HepG2 (cell line): ENCODE measurements around the gene EFNA2. TPM values are rescaled to one million over a fixed set of nuclear protein-coding genes. Genes with fewer than 3 reads are reported as not detected.

Experiments
- CBX1 ChIP-seq: IDR thresholded peaks from one replicate; pipeline ENCODE4 v1.6.1; 2016; ENCODE audit warnings: antibody characterized with exemption, low read depth
- ELF3 ChIP-seq: IDR thresholded peaks from 2 replicates; pipeline ENCODE4 v1.6.1; 2016; ENCODE audit warnings: missing genetic modification reagents, missing compliant biosample characterization
- GABPB1 ChIP-seq: IDR thresholded peaks from 2 replicates; pipeline ENCODE4 v1.6.1; 2016; ENCODE audit warnings: mild to moderate bottlenecking, missing genetic modification reagents, moderate library complexity, missing compliant biosample characterization
- HMG20B ChIP-seq: conservative IDR thresholded peaks from 2 replicates; pipeline ENCODE4 v1.6.1; 2016; ENCODE audit warnings: missing genetic modification reagents, missing compliant biosample characterization
- IKZF5 ChIP-seq: IDR thresholded peaks from 2 replicates; pipeline ENCODE4 v1.6.1; 2018; ENCODE audit warnings: missing genetic modification reagents, mild to moderate bottlenecking, missing compliant biosample characterization
- MBD4 ChIP-seq: IDR thresholded peaks from 2 replicates; pipeline ENCODE4 v1.6.1; 2012; ENCODE audit warnings: low read length, inconsistent platforms, borderline replicate concordance
- PCBP1 ChIP-seq: fragments of 200-400 bp; formaldehyde crosslinking; IDR thresholded peaks from 2 replicates; pipeline ENCODE4 v1.6.1; 2017; ENCODE audit warnings: mild to moderate bottlenecking, low read depth, low read length, borderline replicate concordance
- POLR2AphosphoS5 ChIP-seq: IDR thresholded peaks from 2 replicates; pipeline ENCODE4 v1.6.1; 2012; ENCODE audit warnings: low read depth, low read length
- PRDM4 ChIP-seq: sonication (generic); formaldehyde crosslinking; IDR thresholded peaks from 2 replicates; pipeline ENCODE4 v1.9.0; 2021; ENCODE audit warnings: missing genetic modification reagents, borderline replicate concordance
- SAP130 ChIP-seq: IDR thresholded peaks from 2 replicates; pipeline ENCODE4 v1.6.1; 2016; ENCODE audit warnings: low read depth
- SKIL ChIP-seq: sonication (generic); formaldehyde crosslinking; IDR thresholded peaks from 2 replicates; pipeline ENCODE4 v1.8.0; 2022; ENCODE audit warnings: missing genetic modification reagents, mild to moderate bottlenecking, moderate library complexity, borderline replicate concordance
- TBX2 ChIP-seq: sonication (generic); formaldehyde crosslinking; IDR thresholded peaks from 2 replicates; pipeline ENCODE4 v1.5.0; 2020; ENCODE audit warnings: missing genetic modification reagents, mild to moderate bottlenecking, borderline replicate concordance
- THRA ChIP-seq: sonication (generic); formaldehyde crosslinking; IDR thresholded peaks from 2 replicates; pipeline ENCODE4 v1.4.0; 2020; ENCODE audit warnings: missing genetic modification reagents, borderline replicate concordance
- ZFY ChIP-seq: sonication (generic); formaldehyde crosslinking; IDR thresholded peaks from 2 replicates; pipeline ENCODE4 v1.4.0; 2020; ENCODE audit warnings: missing genetic modification reagents
- ZNF138 ChIP-seq: sonication (generic); formaldehyde crosslinking; IDR thresholded peaks from 2 replicates; pipeline ENCODE4 v1.5.0; 2020; ENCODE audit warnings: mild to moderate bottlenecking, low read depth, missing genetic modification reagents
- ZNF547 ChIP-seq: sonication (generic); formaldehyde crosslinking; IDR thresholded peaks from 2 replicates; pipeline ENCODE4 v1.5.1; 2020; ENCODE audit warnings: mild to moderate bottlenecking, missing genetic modification reagents
- ZNF691 ChIP-seq: sonication (generic); formaldehyde crosslinking; IDR thresholded peaks from 2 replicates; pipeline ENCODE4 v1.4.0; 2020; ENCODE audit warnings: missing genetic modification reagents, low read depth, mild to moderate bottlenecking, borderline replicate concordance
- ZNF784 ChIP-seq: sonication (generic); formaldehyde crosslinking; IDR thresholded peaks from 2 replicates; pipeline ENCODE4 v1.5.1; 2020; ENCODE audit warnings: missing genetic modification reagents, mild to moderate bottlenecking, borderline replicate concordance
- polyA plus RNA-seq, 8 experiments: library from polyadenylated mRNA; depleted of rRNA in 3 of 8; stranded (reverse) in 7 of 8; unstranded in 1 of 8; fragments of >200 nt; fragmentation: Illumina TruSeq in 4 of 8; extraction: Trizol in 4 of 8; gene quantifications; 2 replicates each; pipeline versions ENCODE4 v1.2.1 to v1.2.3, GENCODE V29; 2011 to 2016; ENCODE audit warnings: low read depth in 4 of 8, missing spikeins in 1 of 8, mixed read lengths in 1 of 8; ENCODE audit not compliant: insufficient read depth in 1 of 8
- total RNA-seq, 5 experiments: library from RNA; depleted of rRNA; stranded (reverse); fragments of >200 nt; fragmentation: Illumina TruSeq; extraction: Trizol; gene quantifications; 2 replicates each; pipeline ENCODE4 v1.2.3, GENCODE V29; 2016; ENCODE audit warnings: low read depth in 1 of 5

Gene EFNA2
- total and polyA plus RNA-seq, 2 of the 13 experiments (the other 11 are each of a cell fraction or from before 2014, with no cell fraction given) = 6.0 to 9.9 TPM

GRCh38 chr19:1245494-1246264 lies 40.0 kb upstream of the EFNA2 start (continued):
- TF ChIP-seq ZNF784 (CRISPR knock-in tag) (peak; percentile 32; the same call in 1 of the 2 replicates), ZNF691 (CRISPR knock-in tag) (0 out of 2 replicates have a peak, but pooled peaks have one; percentile 8), MBD4 (no peak), PRDM4 (CRISPR knock-in tag) (no peak), TBX2 (CRISPR knock-in tag) (peak; percentile 37; the same call in 1 of the 2 replicates), ZNF138 (CRISPR knock-in tag) (peak; percentile 28; the same call in 1 of the 2 replicates), SKIL (CRISPR knock-in tag) (peak; percentile 74), IKZF5 (CRISPR knock-in tag) (peak; percentile 64; the same call in 1 of the 2 replicates), ZFY (CRISPR knock-in tag) (0 out of 2 replicates have a peak, but pooled peaks have one; percentile 7), ZNF547 (CRISPR knock-in tag) (no peak), HMG20B (CRISPR knock-in tag) (peak; percentile 56; the same call in 1 of the 2 replicates), THRA (CRISPR knock-in tag) (peak; percentile 75; the same call in 1 of the 2 replicates), POLR2AphosphoS5 (peak; percentile 56), ELF3 (CRISPR knock-in tag) (peak; percentile 8; the same call in 1 of the 2 replicates), SAP130 (CRISPR knock-in tag) (peak; percentile 47; the same call in 1 of the 2 replicates), CBX1 (no peak), GABPB1 (0 out of 2 replicates have a peak, but pooled peaks have one; percentile 19), PCBP1 (no peak)
